ENCODE measurements around the gene TSPAN12. TPM values are rescaled to one million over a fixed set of nuclear protein-coding genes. Genes with fewer than 3 reads are reported as not detected.

TSPAN12 gene
- total and polyA plus RNA-seq, 9 donors, result 0.50 to 58.0 (median 4.2) TPM

DNA sequence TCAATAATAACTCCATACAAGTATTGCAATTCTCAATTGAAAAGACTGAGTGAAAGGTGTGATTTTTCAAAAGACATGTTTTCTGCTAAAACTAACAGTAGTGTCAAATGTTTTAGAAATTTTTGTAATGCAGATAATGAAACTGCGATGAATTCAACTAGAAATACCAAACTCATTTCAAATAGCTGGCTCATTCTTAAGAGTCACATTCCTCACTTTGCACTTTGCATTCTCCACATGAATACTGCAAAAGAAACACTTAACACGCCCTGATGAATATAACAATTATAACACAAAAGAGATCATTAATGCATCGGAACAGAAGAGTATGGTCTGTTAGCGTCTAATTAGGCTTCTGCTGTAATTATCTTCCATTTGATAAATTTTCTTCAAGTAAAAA, 15.5 kb upstream of the TSPAN12 start:
- H3K4me3 ChIP-seq, result no peak overlapping the region
- 16 to 46% (median 25%) methylated on average over 4 of the region's 4 CpGs for WGBS, 3 donors
- no peak for DNase-seq

DNA sequence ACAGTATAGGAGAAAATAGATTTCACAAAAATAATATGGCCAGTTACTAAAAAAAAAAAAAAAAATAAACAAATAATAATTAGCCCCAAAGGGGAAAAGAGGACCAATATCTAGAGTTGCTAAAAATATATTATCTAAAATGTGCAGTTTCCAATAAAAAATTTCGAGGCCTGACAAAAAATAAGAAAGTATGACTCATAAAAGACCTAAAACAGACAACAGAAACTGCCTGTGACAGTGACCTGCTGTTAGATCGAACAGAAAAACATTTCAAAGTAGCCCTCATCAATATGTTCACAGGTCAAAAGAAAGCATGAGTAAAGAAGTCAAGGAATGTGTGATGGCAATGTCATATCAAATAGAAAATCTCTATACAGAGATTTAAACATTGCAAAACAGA, 11.8 kb upstream of the TSPAN12 start:
- DNase-seq, result no peak
- WGBS, 3 donors, result 56 to 64% (median 63%) methylated on average over 2 of the region's 2 CpGs
- Histone ChIP-seq H3K9me3 (no peaks in the 10 kb centered on the region), H3K4me3 (no peak overlapping the region), H3K27me3 (no peaks in the 10 kb centered on the region), H3K27ac (no peak overlapping the region), H3K4me1 (ENCODE audit: insufficient read depth) (no peaks in the 10 kb centered on the region), H3K36me3 (no peaks in the 10 kb centered on the region)
- TF ChIP-seq POLR2A (IDR thresholded peaks at IDR 0.05) (no peak), EP300 (IDR thresholded peaks at IDR 0.05) (no peak)
- TF ChIP-seq, protein P1, sequence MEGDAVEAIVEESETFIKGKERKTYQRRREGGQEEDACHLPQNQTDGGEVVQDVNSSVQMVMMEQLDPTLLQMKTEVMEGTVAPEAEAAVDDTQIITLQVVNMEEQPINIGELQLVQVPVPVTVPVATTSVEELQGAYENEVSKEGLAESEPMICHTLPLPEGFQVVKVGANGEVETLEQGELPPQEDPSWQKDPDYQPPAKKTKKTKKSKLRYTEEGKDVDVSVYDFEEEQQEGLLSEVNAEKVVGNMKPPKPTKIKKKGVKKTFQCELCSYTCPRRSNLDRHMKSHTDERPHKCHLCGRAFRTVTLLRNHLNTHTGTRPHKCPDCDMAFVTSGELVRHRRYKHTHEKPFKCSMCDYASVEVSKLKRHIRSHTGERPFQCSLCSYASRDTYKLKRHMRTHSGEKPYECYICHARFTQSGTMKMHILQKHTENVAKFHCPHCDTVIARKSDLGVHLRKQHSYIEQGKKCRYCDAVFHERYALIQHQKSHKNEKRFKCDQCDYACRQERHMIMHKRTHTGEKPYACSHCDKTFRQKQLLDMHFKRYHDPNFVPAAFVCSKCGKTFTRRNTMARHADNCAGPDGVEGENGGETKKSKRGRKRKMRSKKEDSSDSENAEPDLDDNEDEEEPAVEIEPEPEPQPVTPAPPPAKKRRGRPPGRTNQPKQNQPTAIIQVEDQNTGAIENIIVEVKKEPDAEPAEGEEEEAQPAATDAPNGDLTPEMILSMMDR (IDR thresholded peaks at IDR 0.05), result no peak
- intact Hi-C loops (cut with DNase I), result no loop called here

More for the DNA sequence above, 15.5 kb upstream of the TSPAN12 start:
- H3K27ac ChIP-seq, result no peak overlapping the region
- intact Hi-C loops (cut with DNase I), result no loop called here
- TF ChIP-seq POLR2A (IDR thresholded peaks at IDR 0.05), result no peak
- TF ChIP-seq, protein P1 (IDR thresholded peaks at IDR 0.05), result no peak
- no peak for TF ChIP-seq EP300 (IDR thresholded peaks at IDR 0.05)
- no peaks in the 10 kb centered on the region for H3K9me3 ChIP-seq
- no peaks in the 10 kb centered on the region for H3K36me3 ChIP-seq
- no peaks in the 10 kb centered on the region for H3K27me3 ChIP-seq
- no peaks in the 10 kb centered on the region for H3K4me1 ChIP-seq (ENCODE audit: insufficient read depth)

DNA sequence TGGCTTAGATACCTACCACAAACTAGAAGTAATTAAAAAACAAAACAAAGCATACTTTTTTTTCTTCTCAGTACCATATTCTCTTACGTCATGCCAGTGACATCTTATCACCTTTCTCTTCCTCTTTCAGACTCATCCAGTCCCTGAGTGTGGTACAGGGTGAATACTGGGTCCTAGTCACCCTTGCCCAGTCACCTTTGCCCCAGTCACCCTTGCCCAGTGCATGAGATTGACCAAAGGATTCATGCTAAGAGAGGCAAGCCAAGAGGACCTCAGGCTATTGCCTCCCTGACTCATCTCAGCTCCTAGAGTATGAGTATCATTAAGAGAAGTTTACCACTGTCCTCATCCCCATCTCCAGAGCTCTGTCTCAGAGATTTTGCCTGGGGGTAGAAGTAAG, 10.0 kb upstream of the TSPAN12 start:
- Histone ChIP-seq H3K27ac (no peak overlapping the region), H3K4me3 (no peak overlapping the region), H3K9me3 (no peaks in the 10 kb centered on the region), H3K4me1 (ENCODE audit: insufficient read depth) (no peaks in the 10 kb centered on the region), H3K27me3 (no peaks in the 10 kb centered on the region), H3K36me3 (no peaks in the 10 kb centered on the region)
- no peak for DNase-seq
- TF ChIP-seq, protein P1 (IDR thresholded peaks at IDR 0.05), result no peak
- TF ChIP-seq POLR2A (IDR thresholded peaks at IDR 0.05) (no peak), EP300 (IDR thresholded peaks at IDR 0.05) (no peak)
- intact Hi-C loops (cut with DNase I), result no loop called here
- 86 to 88% (median 87%) methylated on average over 1 of the region's 1 CpG for WGBS, 3 donors

DNA sequence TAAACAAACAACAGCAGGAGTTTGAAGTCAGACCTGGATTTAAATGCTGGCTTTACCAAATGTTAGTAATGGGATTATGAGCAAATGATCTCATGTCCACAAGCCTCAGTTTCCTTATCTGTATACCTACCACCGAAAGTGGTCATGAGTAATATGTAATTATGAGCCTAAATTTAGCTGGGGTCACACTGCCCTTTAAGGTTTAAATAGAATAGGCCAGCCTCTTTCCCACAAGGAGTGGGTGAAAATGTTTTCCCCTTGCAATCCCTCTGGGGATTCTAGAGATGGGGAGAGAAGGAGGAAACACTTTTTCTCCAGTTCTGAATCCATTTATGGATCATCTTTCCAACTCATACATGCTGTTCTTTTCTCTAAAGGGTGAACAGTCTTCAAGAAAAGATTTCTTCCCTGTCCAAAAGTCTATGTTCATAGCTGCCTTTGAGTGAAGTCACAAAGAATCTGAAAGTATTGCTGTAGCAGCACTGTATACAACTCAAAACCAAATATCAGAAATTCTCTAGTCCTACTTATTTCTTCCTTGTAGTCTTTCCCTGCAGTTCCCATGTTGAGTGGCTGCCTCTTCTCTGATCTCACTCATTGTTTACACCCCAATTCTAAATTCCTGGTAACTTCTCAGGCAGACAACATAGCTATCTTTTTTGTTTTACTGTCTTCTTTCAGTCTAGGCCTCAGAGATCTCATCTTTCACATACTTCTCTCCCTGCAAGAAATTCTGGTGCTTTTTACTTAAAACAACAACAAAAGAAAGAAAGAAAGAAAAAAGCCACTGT, 7.4 kb upstream of the TSPAN12 start:
- DNase-seq, result no peak
- intact Hi-C loops (cut with DNase I), result no loop called here
- no peak overlapping the region for H3K27ac ChIP-seq
- H3K27me3 ChIP-seq, result no peaks in the 10 kb centered on the region
- H3K4me3 ChIP-seq, result no peak overlapping the region
- H3K4me1 ChIP-seq (ENCODE audit: insufficient read depth), result no peaks in the 10 kb centered on the region
- no peaks in the 10 kb centered on the region for H3K36me3 ChIP-seq
- H3K9me3 ChIP-seq, result no peaks in the 10 kb centered on the region
- 31 to 46% (median 35%) methylated on average over 1 of the region's 1 CpG for WGBS, 3 donors
- TF ChIP-seq POLR2A (IDR thresholded peaks at IDR 0.05) (no peak), EP300 (IDR thresholded peaks at IDR 0.05) (no peak)
- TF ChIP-seq, protein P1 (IDR thresholded peaks at IDR 0.05), result no peak

Measured in ovary (tissue), 9 donors.